HepG2 (cell line): ENCODE data around the gene VEGFA. TPM values are rescaled to one million over a fixed set of nuclear protein-coding genes. Genes with fewer than 3 reads are reported as not detected.

Experiments used
- FOXM1 ChIP-seq: sonication (generic); formaldehyde crosslinking; IDR thresholded peaks from 2 replicates; pipeline ENCODE4 v1.5.0; 2020; ENCODE audit warnings: missing genetic modification reagents
- GTF2F1 ChIP-seq: fragments of 150-350 bp; IDR thresholded peaks from 2 replicates; pipeline ENCODE4 v1.6.1; 2014; ENCODE audit warnings: low read length
- HHEX ChIP-seq: IDR thresholded peaks from 2 replicates; pipeline ENCODE4 v1.6.1; 2016; ENCODE audit warnings: control low read depth
- JUNB ChIP-seq: sonication (generic); formaldehyde crosslinking; IDR thresholded peaks from 2 replicates; pipeline ENCODE4 v1.8.0; 2022; ENCODE audit warnings: missing genetic modification reagents, mild to moderate bottlenecking, borderline replicate concordance
- MBD4 ChIP-seq: IDR thresholded peaks from 2 replicates; pipeline ENCODE4 v1.6.1; 2012; ENCODE audit warnings: low read length, inconsistent platforms, borderline replicate concordance
- MED1 ChIP-seq: sonication (generic); formaldehyde crosslinking; IDR thresholded peaks from 2 replicates; pipeline ENCODE4 v1.4.0; 2020; ENCODE audit warnings: missing genetic modification reagents
- MEF2D ChIP-seq: sonication (generic); formaldehyde crosslinking; IDR thresholded peaks from 2 replicates; pipeline ENCODE4 v1.5.1; 2020; ENCODE audit warnings: mild to moderate bottlenecking, missing genetic modification reagents
- MTA3 ChIP-seq: sonication (generic); formaldehyde crosslinking; IDR thresholded peaks from 2 replicates; pipeline ENCODE4 v1.4.0; 2020; ENCODE audit warnings: missing genetic modification reagents
- REL ChIP-seq: sonication (generic); formaldehyde crosslinking; conservative IDR thresholded peaks from 2 replicates; pipeline ENCODE4 v1.8.0; 2022; ENCODE audit warnings: mild to moderate bottlenecking, missing genetic modification reagents, moderate library complexity
- SRSF4 ChIP-seq: fragments of 200-400 bp; formaldehyde crosslinking; IDR thresholded peaks from one replicate; pipeline ENCODE4 v1.6.1; 2018; ENCODE audit warnings: mild to moderate bottlenecking, low read depth, low read length, moderate library complexity; ENCODE audit not compliant: poor library complexity, severe bottlenecking
- THYN1 ChIP-seq: sonication (generic); formaldehyde crosslinking; IDR thresholded peaks from 2 replicates; pipeline ENCODE4 v1.8.1; 2023; ENCODE audit warnings: low read depth, mild to moderate bottlenecking, moderate library complexity, missing genetic modification reagents, borderline replicate concordance
- ZC3H4 ChIP-seq: sonication (generic); formaldehyde crosslinking; IDR thresholded peaks from 2 replicates; pipeline ENCODE4 v1.4.0; 2020; ENCODE audit warnings: missing genetic modification reagents, borderline replicate concordance
- ZNF572 ChIP-seq: sonication (generic); formaldehyde crosslinking; IDR thresholded peaks from 2 replicates; pipeline ENCODE4 v1.5.1; 2020; ENCODE audit warnings: mild to moderate bottlenecking, missing genetic modification reagents
- ZNF615 ChIP-seq: sonication (generic); formaldehyde crosslinking; IDR thresholded peaks from 2 replicates; pipeline ENCODE4 v1.5.0; 2020; ENCODE audit warnings: mild to moderate bottlenecking, missing genetic modification reagents, borderline replicate concordance
- ZNF747 ChIP-seq: sonication (generic); formaldehyde crosslinking; IDR thresholded peaks from 2 replicates; pipeline ENCODE4 v1.8.1; 2023; ENCODE audit warnings: missing genetic modification reagents, mild to moderate bottlenecking, borderline replicate concordance
- ZNF772 ChIP-seq: sonication (generic); formaldehyde crosslinking; IDR thresholded peaks from 2 replicates; pipeline ENCODE4 v1.5.0; 2020; ENCODE audit warnings: mild to moderate bottlenecking, missing genetic modification reagents
- ZNF773 ChIP-seq: sonication (generic); formaldehyde crosslinking; IDR thresholded peaks from 2 replicates; pipeline ENCODE4 v1.4.0; 2020; ENCODE audit warnings: missing genetic modification reagents, borderline replicate concordance
- polyA plus RNA-seq, 8 experiments: library from polyadenylated mRNA; depleted of rRNA in 3 of 8; stranded (reverse) in 7 of 8; unstranded in 1 of 8; fragments of >200 nt; fragmentation: Illumina TruSeq in 4 of 8; extraction: Trizol in 4 of 8; gene quantifications; 2 replicates each; pipeline versions ENCODE4 v1.2.1 to v1.2.3, GENCODE V29; 2011 to 2016; ENCODE audit warnings: low read depth in 4 of 8, missing spikeins in 1 of 8, mixed read lengths in 1 of 8; ENCODE audit not compliant: insufficient read depth in 1 of 8
- total RNA-seq, 5 experiments: library from RNA; depleted of rRNA; stranded (reverse); fragments of >200 nt; fragmentation: Illumina TruSeq; extraction: Trizol; gene quantifications; 2 replicates each; pipeline ENCODE4 v1.2.3, GENCODE V29; 2016; ENCODE audit warnings: low read depth in 1 of 5
- TF ChIP-seq, protein P1 (sequence below): sonication (generic); formaldehyde crosslinking; IDR thresholded peaks from 2 replicates; pipeline ENCODE4 v1.4.0; 2020; ENCODE audit warnings: missing genetic modification reagents
- TF ChIP-seq, protein P2 (sequence below): sonication (generic); formaldehyde crosslinking; IDR thresholded peaks from 2 replicates; pipeline ENCODE4 v1.5.0; 2020; ENCODE audit warnings: mild to moderate bottlenecking, missing genetic modification reagents
- TF ChIP-seq, protein P3 (sequence below): sonication (generic); formaldehyde crosslinking; conservative IDR thresholded peaks from 2 replicates; pipeline ENCODE4 v1.8.1; 2023; ENCODE audit warnings: missing genetic modification reagents
- TF ChIP-seq, protein P4 (sequence below): sonication (generic); formaldehyde crosslinking; IDR thresholded peaks from 2 replicates; pipeline ENCODE4 v1.8.0; 2022; ENCODE audit warnings: low read depth, missing genetic modification reagents

Gene VEGFA
- total and polyA plus RNA-seq, 2 of the 13 experiments (the other 11 are each of a cell fraction or from before 2014, with no cell fraction given): 68.1 to 629 TPM

DNA sequence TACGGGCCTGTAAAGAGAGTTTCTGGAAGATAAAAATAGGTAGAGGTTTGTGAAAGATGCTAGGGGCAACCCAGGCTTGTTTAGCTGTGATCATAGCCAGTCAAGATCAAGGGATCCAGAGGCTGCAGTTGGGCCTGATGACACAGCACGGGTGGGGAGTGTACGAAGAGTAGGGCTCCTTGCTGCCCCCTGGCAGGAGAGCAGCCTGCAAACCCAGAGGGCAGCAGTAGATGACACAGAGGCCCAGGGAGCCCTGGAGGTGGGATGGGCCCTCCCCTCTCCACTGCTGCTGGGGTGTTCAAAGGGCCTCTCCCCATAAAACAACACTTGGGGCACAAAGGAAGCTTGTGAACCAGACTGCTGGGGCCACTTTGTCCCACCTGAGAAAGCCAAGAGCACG, 47.2 kb downstream of the VEGFA start (continued):
- TF ChIP-seq, protein P1, sequence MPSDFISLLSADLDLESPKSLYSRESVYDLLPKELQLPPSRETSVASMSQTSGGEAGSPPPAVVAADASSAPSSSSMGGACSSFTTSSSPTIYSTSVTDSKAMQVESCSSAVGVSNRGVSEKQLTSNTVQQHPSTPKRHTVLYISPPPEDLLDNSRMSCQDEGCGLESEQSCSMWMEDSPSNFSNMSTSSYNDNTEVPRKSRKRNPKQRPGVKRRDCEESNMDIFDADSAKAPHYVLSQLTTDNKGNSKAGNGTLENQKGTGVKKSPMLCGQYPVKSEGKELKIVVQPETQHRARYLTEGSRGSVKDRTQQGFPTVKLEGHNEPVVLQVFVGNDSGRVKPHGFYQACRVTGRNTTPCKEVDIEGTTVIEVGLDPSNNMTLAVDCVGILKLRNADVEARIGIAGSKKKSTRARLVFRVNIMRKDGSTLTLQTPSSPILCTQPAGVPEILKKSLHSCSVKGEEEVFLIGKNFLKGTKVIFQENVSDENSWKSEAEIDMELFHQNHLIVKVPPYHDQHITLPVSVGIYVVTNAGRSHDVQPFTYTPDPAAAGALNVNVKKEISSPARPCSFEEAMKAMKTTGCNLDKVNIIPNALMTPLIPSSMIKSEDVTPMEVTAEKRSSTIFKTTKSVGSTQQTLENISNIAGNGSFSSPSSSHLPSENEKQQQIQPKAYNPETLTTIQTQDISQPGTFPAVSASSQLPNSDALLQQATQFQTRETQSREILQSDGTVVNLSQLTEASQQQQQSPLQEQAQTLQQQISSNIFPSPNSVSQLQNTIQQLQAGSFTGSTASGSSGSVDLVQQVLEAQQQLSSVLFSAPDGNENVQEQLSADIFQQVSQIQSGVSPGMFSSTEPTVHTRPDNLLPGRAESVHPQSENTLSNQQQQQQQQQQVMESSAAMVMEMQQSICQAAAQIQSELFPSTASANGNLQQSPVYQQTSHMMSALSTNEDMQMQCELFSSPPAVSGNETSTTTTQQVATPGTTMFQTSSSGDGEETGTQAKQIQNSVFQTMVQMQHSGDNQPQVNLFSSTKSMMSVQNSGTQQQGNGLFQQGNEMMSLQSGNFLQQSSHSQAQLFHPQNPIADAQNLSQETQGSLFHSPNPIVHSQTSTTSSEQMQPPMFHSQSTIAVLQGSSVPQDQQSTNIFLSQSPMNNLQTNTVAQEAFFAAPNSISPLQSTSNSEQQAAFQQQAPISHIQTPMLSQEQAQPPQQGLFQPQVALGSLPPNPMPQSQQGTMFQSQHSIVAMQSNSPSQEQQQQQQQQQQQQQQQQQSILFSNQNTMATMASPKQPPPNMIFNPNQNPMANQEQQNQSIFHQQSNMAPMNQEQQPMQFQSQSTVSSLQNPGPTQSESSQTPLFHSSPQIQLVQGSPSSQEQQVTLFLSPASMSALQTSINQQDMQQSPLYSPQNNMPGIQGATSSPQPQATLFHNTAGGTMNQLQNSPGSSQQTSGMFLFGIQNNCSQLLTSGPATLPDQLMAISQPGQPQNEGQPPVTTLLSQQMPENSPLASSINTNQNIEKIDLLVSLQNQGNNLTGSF: no peak
- no peak for TF ChIP-seq REL
- TF ChIP-seq, protein P2, sequence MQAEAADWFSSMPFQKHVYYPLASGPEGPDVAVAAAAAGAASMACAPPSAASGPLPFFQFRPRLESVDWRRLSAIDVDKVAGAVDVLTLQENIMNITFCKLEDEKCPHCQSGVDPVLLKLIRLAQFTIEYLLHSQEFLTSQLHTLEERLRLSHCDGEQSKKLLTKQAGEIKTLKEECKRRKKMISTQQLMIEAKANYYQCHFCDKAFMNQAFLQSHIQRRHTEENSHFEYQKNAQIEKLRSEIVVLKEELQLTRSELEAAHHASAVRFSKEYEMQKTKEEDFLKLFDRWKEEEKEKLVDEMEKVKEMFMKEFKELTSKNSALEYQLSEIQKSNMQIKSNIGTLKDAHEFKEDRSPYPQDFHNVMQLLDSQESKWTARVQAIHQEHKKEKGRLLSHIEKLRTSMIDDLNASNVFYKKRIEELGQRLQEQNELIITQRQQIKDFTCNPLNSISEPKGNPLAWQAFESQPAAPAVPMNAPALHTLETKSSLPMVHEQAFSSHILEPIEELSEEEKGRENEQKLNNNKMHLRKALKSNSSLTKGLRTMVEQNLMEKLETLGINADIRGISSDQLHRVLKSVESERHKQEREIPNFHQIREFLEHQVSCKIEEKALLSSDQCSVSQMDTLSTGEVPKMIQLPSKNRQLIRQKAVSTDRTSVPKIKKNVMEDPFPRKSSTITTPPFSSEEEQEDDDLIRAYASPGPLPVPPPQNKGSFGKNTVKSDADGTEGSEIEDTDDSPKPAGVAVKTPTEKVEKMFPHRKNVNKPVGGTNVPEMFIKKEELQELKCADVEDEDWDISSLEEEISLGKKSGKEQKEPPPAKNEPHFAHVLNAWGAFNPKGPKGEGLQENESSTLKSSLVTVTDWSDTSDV (CRISPR knock-in tag): no peak
- TF ChIP-seq MBD4: no peak
- TF ChIP-seq FOXM1 (CRISPR knock-in tag): no peak
- TF ChIP-seq ZNF773 (CRISPR knock-in tag): no peak
- TF ChIP-seq MED1: peak; percentile 69
- no peak for TF ChIP-seq MTA3
- TF ChIP-seq ZNF747 (CRISPR knock-in tag): no peak
- TF ChIP-seq, protein P3, sequence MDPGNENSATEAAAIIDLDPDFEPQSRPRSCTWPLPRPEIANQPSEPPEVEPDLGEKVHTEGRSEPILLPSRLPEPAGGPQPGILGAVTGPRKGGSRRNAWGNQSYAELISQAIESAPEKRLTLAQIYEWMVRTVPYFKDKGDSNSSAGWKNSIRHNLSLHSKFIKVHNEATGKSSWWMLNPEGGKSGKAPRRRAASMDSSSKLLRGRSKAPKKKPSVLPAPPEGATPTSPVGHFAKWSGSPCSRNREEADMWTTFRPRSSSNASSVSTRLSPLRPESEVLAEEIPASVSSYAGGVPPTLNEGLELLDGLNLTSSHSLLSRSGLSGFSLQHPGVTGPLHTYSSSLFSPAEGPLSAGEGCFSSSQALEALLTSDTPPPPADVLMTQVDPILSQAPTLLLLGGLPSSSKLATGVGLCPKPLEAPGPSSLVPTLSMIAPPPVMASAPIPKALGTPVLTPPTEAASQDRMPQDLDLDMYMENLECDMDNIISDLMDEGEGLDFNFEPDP (CRISPR knock-in tag): no peak
- no peak for TF ChIP-seq SRSF4
- no peak for TF ChIP-seq ZC3H4 (CRISPR knock-in tag)
- TF ChIP-seq ZNF572 (CRISPR knock-in tag): no peak
- no peak for TF ChIP-seq THYN1 (CRISPR knock-in tag)
- TF ChIP-seq ZNF772 (CRISPR knock-in tag): no peak
- no peak for TF ChIP-seq JUNB (CRISPR knock-in tag)
- TF ChIP-seq MEF2D (CRISPR knock-in tag): no peak
- no peak for TF ChIP-seq ZNF615
- TF ChIP-seq GTF2F1: no peak
- TF ChIP-seq, protein P4, sequence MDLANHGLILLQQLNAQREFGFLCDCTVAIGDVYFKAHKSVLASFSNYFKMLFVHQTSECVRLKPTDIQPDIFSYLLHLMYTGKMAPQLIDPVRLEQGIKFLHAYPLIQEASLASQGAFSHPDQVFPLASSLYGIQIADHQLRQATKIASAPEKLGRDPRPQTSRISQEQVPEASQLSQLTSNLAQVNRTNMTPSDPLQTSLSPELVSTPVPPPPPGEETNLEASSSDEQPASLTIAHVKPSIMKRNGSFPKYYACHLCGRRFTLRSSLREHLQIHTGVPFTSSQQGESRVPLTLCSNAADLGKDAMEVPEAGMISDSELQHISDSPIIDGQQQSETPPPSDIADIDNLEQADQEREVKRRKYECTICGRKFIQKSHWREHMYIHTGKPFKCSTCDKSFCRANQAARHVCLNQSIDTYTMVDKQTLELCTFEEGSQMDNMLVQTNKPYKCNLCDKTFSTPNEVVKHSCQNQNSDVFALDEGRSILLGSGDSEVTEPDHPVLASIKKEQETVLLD: no peak
- no peak for TF ChIP-seq HHEX (CRISPR knock-in tag)
